Forelimb muscle (tissue), 1 donor: Measurements from ENCODE around the gene TLR7. TPM values are rescaled to one million over a fixed set of nuclear protein-coding genes. Genes with fewer than 3 reads are reported as not detected.

Source experiments
- DNase-seq: peaks from one replicate; pipeline ENCODE4 v3.0.0-alpha.2; 2013; ENCODE audit warnings: low read depth
- polyA plus RNA-seq: library from polyadenylated mRNA; unstranded; fragments of 120-200 nt; gene quantifications from one replicate; pipeline ENCODE4 v1.2.1, GENCODE V29; 2013; ENCODE audit not compliant: insufficient read length

The TLR7 gene
- polyA plus RNA-seq, 1 donor = 0.67 TPM

DNA sequence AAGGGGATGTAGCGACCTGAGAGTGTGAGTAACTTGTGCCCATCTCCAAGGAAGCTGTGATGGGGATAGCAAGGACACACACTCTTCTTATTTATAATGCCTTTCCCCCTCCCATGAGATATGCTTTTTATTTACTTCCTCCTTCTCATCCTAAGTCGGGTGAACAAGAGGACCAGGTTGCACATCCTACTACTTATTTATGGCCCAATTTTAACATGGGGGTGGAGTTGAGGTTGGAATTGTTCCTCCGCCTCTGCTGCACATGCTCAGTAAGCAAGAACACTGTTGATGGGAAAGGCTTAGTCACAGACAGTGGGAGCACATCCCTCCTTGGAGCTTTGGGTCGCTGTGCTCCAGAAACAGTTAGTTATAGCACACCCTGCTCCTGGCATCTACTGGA, 24.3 kb downstream of the TLR7 start:
- DNase-seq = no peak

DNA sequence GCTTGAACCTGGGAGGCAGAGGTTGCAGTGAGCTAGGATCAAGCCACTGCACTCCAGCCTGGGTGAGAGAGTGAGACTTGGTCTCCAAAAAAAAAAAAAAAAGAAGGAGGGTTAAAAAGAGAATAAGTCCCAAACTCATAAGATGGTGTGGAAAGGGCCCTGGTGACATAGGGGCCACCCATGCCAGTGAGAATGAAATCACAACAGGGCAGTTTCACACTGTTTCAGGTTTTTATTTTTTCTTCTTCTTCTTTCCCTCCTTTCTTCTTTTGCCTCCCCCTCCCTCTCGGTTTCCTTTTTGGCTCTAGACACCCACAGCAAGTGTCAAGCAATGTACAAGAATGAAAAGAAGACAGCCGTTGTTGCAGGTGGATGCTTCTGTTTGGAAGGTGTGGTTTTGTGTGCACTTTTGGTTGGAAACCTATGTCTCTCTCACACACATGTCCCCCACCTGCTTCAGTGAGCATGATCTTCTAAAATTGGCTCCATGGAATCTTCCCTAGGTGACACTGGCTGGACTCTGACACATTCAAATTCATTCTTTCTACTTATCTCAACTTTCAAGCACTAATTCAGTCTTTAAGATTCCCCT, 25.1 kb downstream of the TLR7 start:
- no peak for DNase-seq

DNA sequence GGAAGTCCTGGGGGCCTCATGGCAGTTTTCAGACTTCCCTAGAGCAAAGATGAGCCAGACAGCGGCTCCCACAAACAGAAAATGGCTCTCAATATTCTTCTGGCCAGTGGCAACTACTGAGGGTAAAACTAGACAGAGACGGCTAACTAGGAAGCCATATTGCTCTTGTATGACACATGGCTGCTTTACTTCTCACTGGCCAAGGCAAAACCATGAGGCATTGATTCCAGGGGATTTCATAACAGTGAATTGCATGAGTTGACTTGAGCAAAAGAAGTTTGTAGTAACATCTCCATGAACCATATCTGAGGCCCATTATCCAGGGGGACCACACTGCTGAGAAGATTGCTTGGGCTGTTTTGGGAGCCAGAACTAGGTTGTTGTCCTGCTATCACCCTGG, 25.8 kb downstream of the TLR7 start:
- DNase-seq = no peak

DNA sequence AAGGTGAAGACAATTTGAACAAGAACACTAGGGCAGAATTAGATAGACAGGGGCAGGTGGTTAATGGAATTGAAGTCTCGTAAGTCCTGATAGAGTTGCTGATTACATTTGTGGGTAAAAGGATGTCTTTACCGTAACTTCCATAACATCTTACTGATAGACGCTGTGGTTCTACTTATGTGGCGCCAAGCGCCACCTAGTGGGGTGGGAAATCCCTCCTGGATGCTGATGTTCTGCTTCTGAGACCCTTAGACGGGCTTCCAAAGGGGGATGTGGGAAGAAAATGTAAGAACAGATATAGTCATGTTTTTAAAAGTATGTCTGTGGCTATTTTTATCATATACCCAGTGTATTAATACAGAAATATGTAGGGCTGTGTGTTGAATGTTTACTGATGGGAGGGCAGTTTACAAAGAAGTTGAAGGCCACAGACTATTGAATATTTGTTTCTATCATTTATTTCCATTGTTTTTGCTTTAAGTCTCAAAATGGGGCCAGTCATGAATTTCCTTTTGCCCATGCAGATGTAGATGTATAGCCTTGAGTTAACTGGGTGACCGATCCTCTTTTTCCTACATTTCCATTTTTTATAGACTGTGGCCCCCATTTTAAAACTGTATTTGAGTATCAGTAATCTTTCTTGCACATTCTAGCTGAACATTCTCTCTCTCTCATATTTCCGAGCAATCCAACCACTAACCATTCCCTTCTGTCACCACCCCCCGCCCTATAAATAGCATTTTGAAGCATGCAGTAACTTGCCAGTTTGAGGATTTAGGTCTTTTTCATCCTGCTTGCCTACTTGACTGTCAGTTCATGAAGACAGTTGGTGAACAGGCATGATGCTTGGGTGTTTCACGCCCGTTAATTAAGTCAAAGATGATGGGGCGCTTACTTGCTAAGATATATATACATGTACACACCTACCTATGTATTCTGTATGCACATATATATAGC, 27.5 kb downstream of the TLR7 start:
- no peak for DNase-seq

DNA sequence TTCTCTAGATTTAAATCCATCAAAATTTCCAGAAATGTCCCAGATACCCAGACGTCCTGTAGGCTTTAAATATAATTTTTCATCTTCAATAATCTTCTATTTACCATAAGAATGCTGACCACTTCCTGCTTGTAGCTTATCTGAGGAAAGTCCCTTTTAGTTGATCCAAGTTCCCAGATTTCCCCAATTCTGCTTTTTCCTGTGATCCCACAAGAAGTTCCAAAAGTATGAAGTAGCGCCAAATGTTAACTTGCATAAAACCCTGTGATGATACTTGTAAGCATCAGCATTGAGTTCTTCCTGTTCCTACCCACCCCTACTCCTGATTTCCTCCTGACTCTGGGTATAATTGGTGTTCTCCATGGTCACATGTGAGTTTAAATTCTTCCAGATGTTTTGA, 29.0 kb downstream of the TLR7 start:
- DNase-seq = no peak

DNA sequence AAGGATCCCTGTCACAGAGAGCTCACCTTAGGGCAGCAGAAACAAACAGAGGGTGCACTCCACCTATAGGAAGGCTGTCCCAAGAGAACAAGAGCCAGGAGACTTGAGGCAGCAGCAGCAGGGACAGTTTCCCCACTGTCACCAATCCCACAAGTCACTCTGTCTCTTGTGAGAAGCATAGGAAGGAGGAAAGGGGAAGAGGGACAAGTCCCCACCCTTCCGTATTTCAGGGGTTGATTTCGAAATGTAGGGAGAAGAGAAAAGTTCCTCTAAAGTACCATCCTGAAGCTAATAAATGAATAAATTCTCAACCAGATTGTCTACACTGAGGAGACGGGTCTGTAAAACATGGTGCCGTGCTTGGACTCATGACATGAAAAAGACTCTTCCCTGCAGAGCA, 30.1 kb downstream of the TLR7 start:
- no peak for DNase-seq

DNA sequence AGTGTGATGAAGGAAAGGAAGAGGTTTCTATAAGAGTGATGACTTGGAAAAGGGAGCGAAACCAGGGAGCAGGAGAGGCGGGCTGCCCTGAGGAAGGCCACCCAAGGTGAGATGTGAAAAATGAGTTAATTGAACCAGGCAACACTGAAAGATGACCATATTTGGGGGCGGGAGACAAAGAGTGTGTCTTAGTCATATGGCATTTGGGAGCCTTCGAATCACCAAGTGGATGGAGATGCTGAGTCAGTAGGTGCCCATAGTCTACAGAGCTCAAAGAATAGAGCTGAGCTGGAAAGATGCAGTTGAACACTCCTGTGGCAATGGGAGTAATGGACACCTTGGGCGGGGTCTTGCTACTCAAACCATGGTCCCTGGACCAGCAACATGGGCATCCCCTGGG, 31.2 kb downstream of the TLR7 start:
- DNase-seq = no peak

DNA sequence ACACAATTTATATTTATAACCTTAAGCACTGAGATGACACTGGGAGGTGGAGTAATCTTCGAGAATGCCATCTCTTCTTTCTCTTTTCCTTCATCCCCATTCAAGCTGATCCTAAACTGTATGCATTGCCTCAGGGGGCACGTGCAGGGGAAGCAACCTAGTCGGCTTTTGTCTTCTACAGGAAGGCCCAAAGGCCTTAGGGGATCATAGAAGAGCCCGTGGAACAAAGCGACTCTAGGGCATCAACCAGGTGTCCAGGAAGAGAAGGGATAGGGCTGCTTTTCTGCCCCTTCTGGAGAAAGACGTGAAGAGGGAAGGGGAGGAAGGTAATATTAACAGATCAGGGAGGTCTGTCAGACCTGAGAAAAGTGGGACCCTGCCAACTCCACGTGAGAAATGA, 32.6 kb downstream of the TLR7 start:
- no peak for DNase-seq

DNA sequence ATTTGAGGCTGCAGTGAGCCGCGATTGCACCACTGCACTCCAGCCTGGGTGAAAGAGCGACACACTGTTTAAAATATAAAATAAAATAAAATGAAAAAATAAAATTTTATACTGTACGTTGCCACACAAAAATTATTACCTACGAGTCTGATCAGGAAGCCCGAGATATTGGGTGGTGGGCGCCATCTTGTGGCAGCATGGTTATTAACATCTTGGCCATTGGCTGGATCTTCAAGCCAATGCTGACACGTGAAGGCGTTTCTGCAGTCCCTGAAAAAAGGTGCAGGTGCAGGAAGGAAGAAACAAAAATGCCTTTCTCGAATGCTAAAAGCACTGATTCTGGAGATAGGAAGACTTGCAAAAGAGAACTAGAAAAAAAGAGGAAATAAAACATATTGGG, 34.6 kb downstream of the TLR7 start:
- DNase-seq = no peak

DNA sequence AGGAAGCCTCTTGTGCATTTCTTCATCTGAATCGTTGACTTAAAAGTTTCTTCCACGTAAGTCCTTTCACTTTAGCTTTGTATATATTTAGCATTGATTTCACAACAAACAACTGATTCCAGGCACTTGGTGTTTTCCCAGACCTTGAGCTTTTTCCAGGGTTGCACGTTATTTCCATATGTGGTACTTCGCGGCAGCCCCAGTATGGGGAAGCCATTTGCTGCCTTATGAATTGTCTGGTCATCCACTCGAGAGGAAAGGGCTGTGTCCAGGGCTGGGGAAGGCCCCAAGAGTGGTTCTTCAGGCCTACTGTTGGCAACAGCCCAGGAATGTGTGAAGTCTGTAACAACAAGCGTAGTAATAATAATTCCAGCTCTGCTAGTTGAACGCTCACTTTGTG, 36.8 kb downstream of the TLR7 start:
- no peak for DNase-seq

DNA sequence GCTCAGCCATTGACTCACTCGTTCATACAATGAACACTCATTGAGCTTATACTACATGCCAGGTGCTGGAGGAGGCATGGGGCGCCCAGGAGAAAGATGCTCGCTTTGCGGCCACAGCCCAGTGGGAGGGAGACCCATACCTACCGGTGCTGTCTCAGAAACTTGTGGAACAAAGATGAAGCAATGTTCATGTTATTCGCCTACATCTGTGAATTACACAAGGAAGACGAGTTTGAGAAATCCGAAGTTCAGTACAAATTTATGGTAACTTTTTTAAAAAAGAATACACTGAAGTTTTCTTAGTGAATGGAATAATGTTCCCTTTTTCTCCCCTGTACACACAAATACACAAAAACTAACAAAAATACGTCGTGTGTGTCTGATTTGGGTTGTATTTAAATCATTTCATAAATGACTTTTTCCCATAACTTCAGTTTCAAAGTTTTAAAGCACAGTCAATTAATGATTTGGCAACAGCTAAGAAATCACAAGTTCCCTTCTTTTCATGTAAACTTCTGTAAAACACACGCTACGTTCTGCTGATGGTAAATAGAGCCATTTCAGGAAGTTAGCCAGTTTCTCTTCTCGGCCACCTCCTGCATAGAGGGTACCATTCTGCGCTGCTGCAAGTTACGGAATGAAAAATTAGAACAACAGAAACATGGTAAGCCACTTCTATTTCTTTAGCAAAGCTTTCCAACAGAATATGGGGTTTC, 39.3 kb downstream of the TLR7 start, which contains the start of gene TLR8:
Gene TLR8 (plus strand): TSS at position 575 of the 716 bp plus-strand sequence. CDS start 87 bp downstream, at position 662.
- DNase-seq = no peak

DNA sequence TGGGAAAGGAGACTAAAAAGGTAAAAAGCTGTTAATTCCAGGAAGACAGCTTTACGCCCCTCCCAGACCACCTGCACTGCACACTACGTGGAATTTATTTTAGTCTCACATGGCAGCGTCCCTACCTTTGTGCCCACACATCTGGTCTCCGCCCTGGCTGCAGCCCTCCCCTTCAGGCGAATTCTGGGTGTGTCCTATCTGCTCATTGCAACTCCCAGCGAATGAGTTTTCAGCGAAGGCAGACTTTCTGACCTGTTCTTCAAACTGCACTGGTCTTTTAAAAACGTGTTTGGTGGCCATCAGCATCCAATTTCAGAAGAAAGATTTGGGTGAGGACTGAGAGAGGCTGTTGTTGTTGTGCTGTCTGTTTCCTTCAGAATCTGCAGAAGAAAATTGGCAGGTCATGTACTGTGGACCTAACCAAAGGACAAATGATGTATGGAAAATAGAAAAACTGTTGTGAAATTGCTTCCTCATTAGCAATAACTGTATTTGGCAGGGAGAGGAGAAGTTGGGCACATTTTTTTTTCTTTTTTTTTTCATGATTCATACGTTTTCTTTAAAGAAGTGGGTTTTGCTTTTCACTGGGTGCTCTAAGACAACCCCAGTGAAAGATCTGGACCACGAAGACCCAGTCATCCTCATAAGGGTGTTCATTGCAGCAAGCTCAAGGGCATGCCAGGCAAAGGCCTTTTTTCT, 43.7 kb downstream of the TLR7 start:
- no peak for DNase-seq

DNA sequence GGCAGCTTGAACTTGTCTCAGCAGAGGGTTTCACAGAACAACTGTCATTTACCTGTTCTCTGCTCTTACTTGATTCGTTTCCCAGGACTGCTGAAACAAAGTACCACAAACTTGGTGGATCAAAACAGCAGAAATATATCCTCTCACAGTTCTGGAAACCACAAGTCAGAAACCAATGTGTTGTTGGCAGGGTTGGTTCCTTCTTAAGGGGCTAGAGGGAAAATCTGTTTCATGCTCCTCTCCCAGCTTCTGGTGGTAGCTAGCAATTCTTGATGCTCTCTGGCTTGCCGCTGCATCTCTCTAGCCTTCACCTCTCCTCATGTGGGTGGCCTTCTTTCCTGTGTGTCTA, 44.2 kb downstream of the TLR7 start:
- no peak for DNase-seq

DNA sequence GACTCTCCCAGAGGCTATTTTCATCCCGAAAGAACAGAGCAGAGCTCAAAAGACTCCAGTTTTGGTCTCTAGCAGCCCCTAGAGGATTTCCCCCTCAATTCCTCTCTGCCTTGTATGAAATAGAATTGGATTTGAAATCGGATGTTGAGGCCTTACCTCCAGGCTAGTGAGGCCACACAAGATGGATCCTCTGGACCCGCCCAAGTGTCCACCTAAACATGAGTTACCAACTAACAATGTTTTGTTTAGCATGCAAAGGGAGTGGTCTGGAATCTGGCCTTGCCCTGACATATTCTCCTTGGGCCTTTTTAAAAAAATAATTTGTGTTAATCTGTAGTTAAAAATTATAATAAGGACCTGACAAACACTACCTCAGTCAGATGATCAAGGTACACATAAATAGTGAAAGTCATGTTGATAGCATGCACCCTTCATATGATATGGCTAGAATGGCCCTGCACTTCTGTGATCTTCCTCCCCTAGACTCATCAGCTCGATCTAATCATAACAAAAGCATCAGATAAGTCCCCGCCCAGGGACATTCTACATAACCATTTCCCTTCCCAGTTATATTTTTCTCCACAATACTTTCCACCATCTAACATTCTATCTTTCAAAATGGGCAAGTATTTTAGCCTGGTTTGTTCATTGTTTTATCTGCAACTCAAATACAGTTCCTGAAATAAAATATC, 46.1 kb downstream of the TLR7 start:
- DNase-seq = no peak

DNA sequence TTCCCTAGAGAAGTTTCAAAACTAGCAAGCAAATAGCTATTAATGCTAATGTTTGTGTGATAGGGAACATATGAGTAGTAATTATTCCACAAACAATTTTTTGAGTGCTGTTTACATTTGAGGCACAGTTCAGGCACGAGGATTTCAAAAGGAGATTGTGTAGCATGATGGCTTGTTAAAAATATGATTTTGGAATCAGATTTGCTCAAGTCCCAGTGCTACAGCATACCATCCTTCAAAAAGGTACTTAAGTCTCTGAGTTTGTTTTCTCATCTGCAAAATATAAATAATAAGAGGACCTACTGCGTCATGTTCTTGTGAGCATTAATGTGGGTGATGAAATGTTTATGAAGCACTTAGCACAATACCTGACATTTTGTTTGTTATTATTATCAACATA, 50.9 kb downstream of the TLR7 start:
- DNase-seq = no peak

DNA sequence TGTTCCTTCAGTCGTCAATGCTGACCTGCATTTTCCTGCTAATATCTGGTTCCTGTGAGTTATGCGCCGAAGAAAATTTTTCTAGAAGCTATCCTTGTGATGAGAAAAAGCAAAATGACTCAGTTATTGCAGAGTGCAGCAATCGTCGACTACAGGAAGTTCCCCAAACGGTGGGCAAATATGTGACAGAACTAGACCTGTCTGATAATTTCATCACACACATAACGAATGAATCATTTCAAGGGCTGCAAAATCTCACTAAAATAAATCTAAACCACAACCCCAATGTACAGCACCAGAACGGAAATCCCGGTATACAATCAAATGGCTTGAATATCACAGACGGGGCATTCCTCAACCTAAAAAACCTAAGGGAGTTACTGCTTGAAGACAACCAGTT, 52.2 kb downstream of the TLR7 start:
- no peak for DNase-seq

DNA sequence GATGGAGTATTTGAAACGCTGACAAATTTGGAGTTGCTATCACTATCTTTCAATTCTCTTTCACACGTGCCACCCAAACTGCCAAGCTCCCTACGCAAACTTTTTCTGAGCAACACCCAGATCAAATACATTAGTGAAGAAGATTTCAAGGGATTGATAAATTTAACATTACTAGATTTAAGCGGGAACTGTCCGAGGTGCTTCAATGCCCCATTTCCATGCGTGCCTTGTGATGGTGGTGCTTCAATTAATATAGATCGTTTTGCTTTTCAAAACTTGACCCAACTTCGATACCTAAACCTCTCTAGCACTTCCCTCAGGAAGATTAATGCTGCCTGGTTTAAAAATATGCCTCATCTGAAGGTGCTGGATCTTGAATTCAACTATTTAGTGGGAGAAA, 52.7 kb downstream of the TLR7 start:
- DNase-seq = no peak

DNA sequence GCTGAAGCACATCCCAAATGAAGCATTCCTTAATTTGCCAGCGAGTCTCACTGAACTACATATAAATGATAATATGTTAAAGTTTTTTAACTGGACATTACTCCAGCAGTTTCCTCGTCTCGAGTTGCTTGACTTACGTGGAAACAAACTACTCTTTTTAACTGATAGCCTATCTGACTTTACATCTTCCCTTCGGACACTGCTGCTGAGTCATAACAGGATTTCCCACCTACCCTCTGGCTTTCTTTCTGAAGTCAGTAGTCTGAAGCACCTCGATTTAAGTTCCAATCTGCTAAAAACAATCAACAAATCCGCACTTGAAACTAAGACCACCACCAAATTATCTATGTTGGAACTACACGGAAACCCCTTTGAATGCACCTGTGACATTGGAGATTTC, 54.1 kb downstream of the TLR7 start:
- DNase-seq = no peak

DNA sequence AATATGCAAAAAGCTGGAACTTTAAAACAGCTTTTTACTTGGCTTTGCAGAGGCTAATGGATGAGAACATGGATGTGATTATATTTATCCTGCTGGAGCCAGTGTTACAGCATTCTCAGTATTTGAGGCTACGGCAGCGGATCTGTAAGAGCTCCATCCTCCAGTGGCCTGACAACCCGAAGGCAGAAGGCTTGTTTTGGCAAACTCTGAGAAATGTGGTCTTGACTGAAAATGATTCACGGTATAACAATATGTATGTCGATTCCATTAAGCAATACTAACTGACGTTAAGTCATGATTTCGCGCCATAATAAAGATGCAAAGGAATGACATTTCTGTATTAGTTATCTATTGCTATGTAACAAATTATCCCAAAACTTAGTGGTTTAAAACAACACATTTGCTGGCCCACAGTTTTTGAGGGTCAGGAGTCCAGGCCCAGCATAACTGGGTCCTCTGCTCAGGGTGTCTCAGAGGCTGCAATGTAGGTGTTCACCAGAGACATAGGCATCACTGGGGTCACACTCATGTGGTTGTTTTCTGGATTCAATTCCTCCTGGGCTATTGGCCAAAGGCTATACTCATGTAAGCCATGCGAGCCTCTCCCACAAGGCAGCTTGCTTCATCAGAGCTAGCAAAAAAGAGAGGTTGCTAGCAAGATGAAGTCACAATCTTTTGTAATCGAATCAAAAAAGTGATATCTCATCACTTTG, 55.2 kb downstream of the TLR7 start:
- DNase-seq = no peak

DNA sequence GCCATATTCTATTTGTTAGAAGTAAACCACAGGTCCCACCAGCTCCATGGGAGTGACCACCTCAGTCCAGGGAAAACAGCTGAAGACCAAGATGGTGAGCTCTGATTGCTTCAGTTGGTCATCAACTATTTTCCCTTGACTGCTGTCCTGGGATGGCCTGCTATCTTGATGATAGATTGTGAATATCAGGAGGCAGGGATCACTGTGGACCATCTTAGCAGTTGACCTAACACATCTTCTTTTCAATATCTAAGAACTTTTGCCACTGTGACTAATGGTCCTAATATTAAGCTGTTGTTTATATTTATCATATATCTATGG, 55.7 kb downstream of the TLR7 start:
- DNase-seq = no peak

DNA sequence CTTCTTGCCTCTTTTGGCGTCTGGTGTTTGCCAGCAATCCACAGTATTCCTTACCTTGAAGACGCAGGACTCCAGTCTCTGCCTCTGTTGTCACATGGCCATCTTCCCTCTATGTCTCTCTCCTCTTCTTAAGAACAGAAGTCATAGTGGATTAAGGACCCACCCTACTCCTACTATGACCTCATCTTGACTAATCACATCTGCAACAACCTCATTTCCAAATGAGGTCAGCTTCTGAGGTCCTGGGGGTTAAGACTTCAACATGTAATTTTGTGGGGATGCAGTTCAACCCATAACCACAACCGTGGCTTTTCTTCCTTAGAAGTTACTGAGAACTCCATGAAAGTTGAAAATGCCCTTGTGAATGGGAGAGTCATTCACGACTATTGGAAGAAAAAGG, 62.8 kb downstream of the TLR7 start:
- no peak for DNase-seq
